ENCODE data around the gene MBD3. TPM values are rescaled to one million over a fixed set of nuclear protein-coding genes. Genes with fewer than 3 reads are reported as not detected.

The MBD3 gene
- total RNA-seq, 1 donor = 78.5 TPM

Small RNA genes within 50 kb of the gene (small RNA-seq; reads per million reads assigned to genes)
- gene AC005943.2 (not detected), gene RN7SL477P (not detected), gene RNU6-1223P (not detected)

Other genes starting within 250 kb of the MBD3 start
- 40.4 and 46.0 TPM in 2 replicates for gene NDUFS7, start 209.0 kb downstream of the MBD3 start, total RNA-seq
- 25.0 and 29.2 TPM in 2 replicates for gene GAMT, start 191.3 kb downstream of the MBD3 start, total RNA-seq
- gene DAZAP1, start 185.3 kb downstream of the MBD3 start, total RNA-seq = 40.9 and 44.5 TPM in 2 replicates
- 304 and 318 TPM in 2 replicates for gene RPS15, start 154.5 kb downstream of the MBD3 start, total RNA-seq
- gene APC2, start 142.7 kb downstream of the MBD3 start, total RNA-seq = 0.29 and 0.36 TPM in 2 replicates
- 28.9 and 30.0 TPM in 2 replicates for gene C19orf25, start 113.7 kb downstream of the MBD3 start, total RNA-seq
- gene PCSK4, start 102.5 kb downstream of the MBD3 start, total RNA-seq = 1.4 and 2.4 TPM in 2 replicates
- 1.2 and 1.8 TPM in 2 replicates for gene REEP6, start 101.7 kb downstream of the MBD3 start, total RNA-seq
- gene ADAMTSL5, start 79.8 kb downstream of the MBD3 start, total RNA-seq = 0.29 and 1.1 TPM in 2 replicates
- under 0.01 TPM in 1 of 2 replicates, not detected in the other for gene PLK5, start 68.8 kb downstream of the MBD3 start, total RNA-seq
- 38.0 and 47.0 TPM in 2 replicates for gene MEX3D, start 24.5 kb downstream of the MBD3 start, total RNA-seq
- 37.4 and 39.4 TPM in 2 replicates for gene UQCR11, start 12.6 kb upstream of the MBD3 start, total RNA-seq
- gene TCF3, start 59.8 kb upstream of the MBD3 start, total RNA-seq = 46.6 and 55.0 TPM in 2 replicates
- gene ONECUT3, start 160.6 kb upstream of the MBD3 start, total RNA-seq = not detected in 2 replicates
- 0.59 and 0.72 TPM in 2 replicates for gene ATP8B3, start 219.4 kb upstream of the MBD3 start, total RNA-seq